HEK293T (cell line): ENCODE data around the gene SULT2B1.

Source experiments
- BHLHE40 ChIP-seq: fragments of 450-650 bp; IDR thresholded peaks from 2 replicates; pipeline ENCODE4 v1.6.1; 2016; ENCODE audit warnings: mild to moderate bottlenecking, moderate library complexity, borderline replicate concordance
- FOXM1 ChIP-seq: fragments of 450-650 bp; IDR thresholded peaks from 2 replicates; pipeline ENCODE4 v1.6.1; 2017; ENCODE audit warnings: mild to moderate bottlenecking, borderline replicate concordance
- HDGF ChIP-seq: fragments of 450-650 bp; IDR thresholded peaks from 2 replicates; pipeline ENCODE4 v1.6.1; 2017; ENCODE audit warnings: antibody characterized with exemption, borderline replicate concordance
- PKNOX1 ChIP-seq: fragments of 450-650 bp; IDR thresholded peaks from 2 replicates; pipeline ENCODE4 v1.6.1; 2016
- SUZ12 ChIP-seq: fragments of 450-650 bp; IDR thresholded peaks from 2 replicates; pipeline ENCODE4 v1.6.1; 2016; ENCODE audit warnings: mild to moderate bottlenecking
- TARDBP ChIP-seq: fragments of 450-650 bp; IDR thresholded peaks from 2 replicates; pipeline ENCODE4 v1.6.1; 2016

GRCh38 chr19:48549380-48549779 lies 2.6 kb upstream of the SULT2B1 start:
- no peak for TF ChIP-seq SUZ12
- TF ChIP-seq BHLHE40 = no peak
- TF ChIP-seq FOXM1 = no peak
- no peak for TF ChIP-seq HDGF
- no peak for TF ChIP-seq TARDBP
- TF ChIP-seq PKNOX1 = no peak
